OCI-LY3 (cell line): ENCODE results near the gene OR2G3.

ENCODE experiments used
- H2AFZ ChIP-seq: fragments of 200-600, 300-600 bp; shearing (Covaris generic); 2 replicates; pipeline ENCODE4 v1.6.0; 2014; ENCODE audit warnings: antibody characterized with exemption, low read depth, low read length
- H3K27ac ChIP-seq: fragments of 200-600, 300-600 bp; sonication (generic); 2 replicates; pipeline ENCODE4 v1.5.1; 2014; ENCODE audit warnings: mild to moderate bottlenecking, low read length, moderate library complexity, mixed read lengths
- H3K27me3 ChIP-seq: fragments of 200-600, 300-600 bp; sonication (generic); 2 replicates; pipeline ENCODE4 v1.6.1; 2014; ENCODE audit warnings: low read depth, low read length, mixed read lengths
- H3K36me3 ChIP-seq: fragments of 200-600, 300-600 bp; sonication (generic); replicated peaks from 2 replicates; pipeline ENCODE3; 2014; ENCODE audit warnings: low read depth, low read length, mixed read lengths
- H3K4me1 ChIP-seq: fragments of 300-600, 200-600 bp; sonication (generic); 2 replicates; pipeline ENCODE4 v1.6.1; 2014; ENCODE audit warnings: low read length, mixed read lengths
- H3K4me2 ChIP-seq: fragments of 200-600, 300-600 bp; sonication (generic); 2 replicates; pipeline ENCODE4 v1.6.1; 2014; ENCODE audit warnings: low read length, mixed read lengths
- H3K4me3 ChIP-seq: fragments of 300-600, 200-600 bp; sonication (generic); 2 replicates; pipeline ENCODE4 v1.5.1; 2014; ENCODE audit warnings: antibody characterized with exemption, mild to moderate bottlenecking, low read length, moderate library complexity
- H3K79me2 ChIP-seq: fragments of 300-600, 200-600 bp; shearing (Covaris generic); 2 replicates; pipeline ENCODE4 v1.6.1; 2014; ENCODE audit warnings: mild to moderate bottlenecking, low read length, mixed read lengths
- H3K9ac ChIP-seq: fragments of 300-600, 200-600 bp; shearing (Covaris generic); 2 replicates; pipeline ENCODE4 v1.6.0; 2014; ENCODE audit warnings: mild to moderate bottlenecking, low read length, moderate library complexity
- H3K9me3 ChIP-seq: fragments of 200-600, 300-600 bp; shearing (Covaris generic); 2 replicates; pipeline ENCODE4 v1.6.1; 2014; ENCODE audit warnings: low read length, mixed read lengths; ENCODE audit not compliant: insufficient read depth
- H4K20me1 ChIP-seq: fragments of 200-600, 300-600 bp; sonication (generic); 2 replicates; pipeline ENCODE4 v1.6.1; 2016; ENCODE audit warnings: low read length, mixed read lengths; ENCODE audit not compliant: insufficient read depth
- CTCF ChIP-seq: fragments of 200-600, 300-600 bp; sonication (generic); IDR thresholded peaks from 2 replicates; pipeline ENCODE4 v1.5.1; 2014; ENCODE audit warnings: antibody characterized with exemption, low read length, low read depth
- EZH2phosphoT487 ChIP-seq: fragments of 200-600 bp; shearing (Covaris generic); IDR thresholded peaks from 2 replicates; pipeline ENCODE4 v1.6.1; 2018; ENCODE audit warnings: antibody characterized with exemption, mixed run types, low read depth

The OR2G3 gene

GRCh38 chr1:247574236-247574635 is 31.1 kb upstream of the OR2G3 start:
- TF ChIP-seq EZH2phosphoT487 (no peak), CTCF (no peak)
- H3K79me2 ChIP-seq, result no peaks in the 10 kb centered on the region
- no peaks in the 10 kb centered on the region for H3K27me3 ChIP-seq
- H3K36me3 ChIP-seq, result no peaks in the 10 kb centered on the region
- H3K9ac ChIP-seq, result no peak overlapping the region
- no peaks in the 10 kb centered on the region for H4K20me1 ChIP-seq
- H3K4me2 ChIP-seq, result no peak overlapping the region
- H3K27ac ChIP-seq, result no peak overlapping the region
- no peak overlapping the region for H2AFZ ChIP-seq
- peaks cover 8% of the 10 kb centered on the region for H3K4me1 ChIP-seq
- H3K4me3 ChIP-seq, result no peak overlapping the region
- H3K9me3 ChIP-seq, result no peaks in the 10 kb centered on the region

GRCh38 chr1:247574664-247575063 is 30.7 kb upstream of the OR2G3 start:
- Histone ChIP-seq H3K4me1 (peaks cover 8% of the 10 kb centered on the region), H3K4me3 (no peak overlapping the region), H3K9ac (no peak overlapping the region), H3K27me3 (no peaks in the 10 kb centered on the region), H3K79me2 (no peaks in the 10 kb centered on the region), H2AFZ (no peak overlapping the region), H3K9me3 (no peaks in the 10 kb centered on the region), H3K27ac (no peak overlapping the region), H4K20me1 (no peaks in the 10 kb centered on the region), H3K36me3 (no peaks in the 10 kb centered on the region), H3K4me2 (no peak overlapping the region)
- no peak for TF ChIP-seq CTCF
- TF ChIP-seq EZH2phosphoT487, result no peak

- Histone ChIP-seq H3K9ac (no peak overlapping the region), H3K4me2 (peak overlapping the region; percentile 21; the same call in 1 of the 2 replicates)
Observed at GRCh38 chr1:247576514-247576913, 28.9 kb upstream of the OR2G3 start.

GRCh38 chr1:247578946-247579460 is 26.4 kb upstream of the OR2G3 start:
- Histone ChIP-seq H3K79me2 (no peaks in the 10 kb centered on the region), H3K27me3 (peaks cover 7% of the 10 kb centered on the region; the same call in 1 of the 2 replicates), H2AFZ (no peak overlapping the region), H3K36me3 (no peaks in the 10 kb centered on the region), H3K4me1 (peaks cover 8% of the 10 kb centered on the region), H3K4me3 (no peak overlapping the region), H3K9ac (no peak overlapping the region), H3K27ac (no peak overlapping the region), H3K4me2 (no peak overlapping the region), H3K9me3 (no peaks in the 10 kb centered on the region), H4K20me1 (no peaks in the 10 kb centered on the region)
- TF ChIP-seq EZH2phosphoT487 (no peak), CTCF (no peak)

More at GRCh38 chr1:247576514-247576913, 28.9 kb upstream of the OR2G3 start:
- TF ChIP-seq CTCF (peak; percentile 86), EZH2phosphoT487 (no peak)
- no peaks in the 10 kb centered on the region for H4K20me1 ChIP-seq
- no peak overlapping the region for H3K27ac ChIP-seq
- no peak overlapping the region for H2AFZ ChIP-seq
- no peaks in the 10 kb centered on the region for H3K27me3 ChIP-seq
- H3K79me2 ChIP-seq, result no peaks in the 10 kb centered on the region
- H3K4me3 ChIP-seq, result no peak overlapping the region
- no peaks in the 10 kb centered on the region for H3K9me3 ChIP-seq
- peaks cover 8% of the 10 kb centered on the region for H3K4me1 ChIP-seq
- no peaks in the 10 kb centered on the region for H3K36me3 ChIP-seq
